ENCODE results near the gene BIRC2.
"Not testable (repeated sequence)": the region's sequence is repeated elsewhere in the genome, so short reads cannot be mapped to it uniquely, and the experiment has no call there.

BIRC2 gene

GRCh38 chr11:102346748-102347461 lies at the start of gene BIRC2:
Gene BIRC2, plus strand, starts transcription at chr11:102347214. Its CDS starts 2,641 bp downstream, at chr11:102349855.
- peak within 1 kb of the TSS; percentile 96 for H2AFZ ChIP-seq (ENCODE audit: low read depth, low read length)
- peak within 1 kb of the TSS; percentile 61 for H3K4me3 ChIP-seq (ENCODE audit: low read length)
- H3K9me3 ChIP-seq (ENCODE audit: low read length), result no peaks in the 10 kb centered on the region
- peaks cover 3% of the 10 kb centered on the region for H3K36me3 ChIP-seq (ENCODE audit: insufficient read depth, low read length)
- H3K4me1 ChIP-seq (ENCODE audit: insufficient read depth, low read length), result peaks cover 30% of the 10 kb centered on the region
- no peaks in the 10 kb centered on the region for H3K27me3 ChIP-seq (ENCODE audit: insufficient read depth, low read length)

GRCh38 chr11:102300837-102301236 lies 46.2 kb upstream of the BIRC2 start:
- not testable (repeated sequence) for H3K4me3 ChIP-seq (ENCODE audit: low read length); H3K36me3 ChIP-seq (ENCODE audit: insufficient read depth, low read length); H3K27me3 ChIP-seq (ENCODE audit: insufficient read depth, low read length); H3K9me3 ChIP-seq (ENCODE audit: low read length); H3K4me1 ChIP-seq (ENCODE audit: insufficient read depth, low read length); H2AFZ ChIP-seq (ENCODE audit: low read depth, low read length)

- Histone ChIP-seq H3K27me3 (ENCODE audit: insufficient read depth, low read length) (no peaks in the 10 kb centered on the region), H3K9me3 (ENCODE audit: low read length) (no peaks in the 10 kb centered on the region), H3K4me3 (ENCODE audit: low read length) (no peak overlapping the region), H2AFZ (ENCODE audit: low read depth, low read length) (no peak overlapping the region), H3K36me3 (ENCODE audit: insufficient read depth, low read length) (no peaks in the 10 kb centered on the region), H3K4me1 (ENCODE audit: insufficient read depth, low read length) (no peaks in the 10 kb centered on the region)
Measured at GRCh38 chr11:102302241-102302640, 44.8 kb upstream of the BIRC2 start.

GRCh38 chr11:102304686-102305085 lies 42.3 kb upstream of the BIRC2 start:
- no peaks in the 10 kb centered on the region for H3K4me1 ChIP-seq (ENCODE audit: insufficient read depth, low read length)
- no peak overlapping the region for H3K4me3 ChIP-seq (ENCODE audit: low read length)
- H3K36me3 ChIP-seq (ENCODE audit: insufficient read depth, low read length), result no peaks in the 10 kb centered on the region
- H3K27me3 ChIP-seq (ENCODE audit: insufficient read depth, low read length), result no peaks in the 10 kb centered on the region
- H2AFZ ChIP-seq (ENCODE audit: low read depth, low read length), result no peak overlapping the region
- no peaks in the 10 kb centered on the region for H3K9me3 ChIP-seq (ENCODE audit: low read length)

- Histone ChIP-seq H3K36me3 (ENCODE audit: insufficient read depth, low read length) (no peaks in the 10 kb centered on the region), H3K9me3 (ENCODE audit: low read length) (no peaks in the 10 kb centered on the region), H3K4me1 (ENCODE audit: insufficient read depth, low read length) (no peaks in the 10 kb centered on the region), H2AFZ (ENCODE audit: low read depth, low read length) (no peak overlapping the region), H3K4me3 (ENCODE audit: low read length) (no peak overlapping the region), H3K27me3 (ENCODE audit: insufficient read depth, low read length) (no peaks in the 10 kb centered on the region)
Measured at GRCh38 chr11:102305352-102306047, 41.5 kb upstream of the BIRC2 start.

GRCh38 chr11:102306048-102306597 lies 40.9 kb upstream of the BIRC2 start:
- Histone ChIP-seq H3K9me3 (ENCODE audit: low read length) (no peaks in the 10 kb centered on the region), H3K27me3 (ENCODE audit: insufficient read depth, low read length) (no peaks in the 10 kb centered on the region), H3K4me1 (ENCODE audit: insufficient read depth, low read length) (no peaks in the 10 kb centered on the region), H2AFZ (ENCODE audit: low read depth, low read length) (no peak overlapping the region), H3K36me3 (ENCODE audit: insufficient read depth, low read length) (no peaks in the 10 kb centered on the region), H3K4me3 (ENCODE audit: low read length) (no peak overlapping the region)

- no peak overlapping the region for H3K4me3 ChIP-seq (ENCODE audit: low read length)
- H3K4me1 ChIP-seq (ENCODE audit: insufficient read depth, low read length), result no peaks in the 10 kb centered on the region
- H3K36me3 ChIP-seq (ENCODE audit: insufficient read depth, low read length), result no peaks in the 10 kb centered on the region
- H3K27me3 ChIP-seq (ENCODE audit: insufficient read depth, low read length), result no peaks in the 10 kb centered on the region
- no peaks in the 10 kb centered on the region for H3K9me3 ChIP-seq (ENCODE audit: low read length)
- no peak overlapping the region for H2AFZ ChIP-seq (ENCODE audit: low read depth, low read length)
Measured at GRCh38 chr11:102306817-102307726, 39.9 kb upstream of the BIRC2 start.

- Histone ChIP-seq H3K27me3 (ENCODE audit: insufficient read depth, low read length) (no peaks in the 10 kb centered on the region), H3K4me1 (ENCODE audit: insufficient read depth, low read length) (no peaks in the 10 kb centered on the region), H3K36me3 (ENCODE audit: insufficient read depth, low read length) (no peaks in the 10 kb centered on the region), H2AFZ (ENCODE audit: low read depth, low read length) (no peak overlapping the region), H3K9me3 (ENCODE audit: low read length) (no peaks in the 10 kb centered on the region), H3K4me3 (ENCODE audit: low read length) (no peak overlapping the region)
Measured at GRCh38 chr11:102307727-102308038, 39.3 kb upstream of the BIRC2 start.

- Histone ChIP-seq H3K36me3 (ENCODE audit: insufficient read depth, low read length) (no peaks in the 10 kb centered on the region), H3K27me3 (ENCODE audit: insufficient read depth, low read length) (no peaks in the 10 kb centered on the region), H3K9me3 (ENCODE audit: low read length) (no peaks in the 10 kb centered on the region), H3K4me3 (ENCODE audit: low read length) (no peak overlapping the region), H3K4me1 (ENCODE audit: insufficient read depth, low read length) (no peaks in the 10 kb centered on the region), H2AFZ (ENCODE audit: low read depth, low read length) (no peak overlapping the region)
Measured at GRCh38 chr11:102309621-102310541, 37.1 kb upstream of the BIRC2 start.

GRCh38 chr11:102312667-102313066 lies 34.3 kb upstream of the BIRC2 start:
- Histone ChIP-seq H3K4me3 (ENCODE audit: low read length) (no peak overlapping the region), H3K27me3 (ENCODE audit: insufficient read depth, low read length) (peaks cover 4% of the 10 kb centered on the region), H3K9me3 (ENCODE audit: low read length) (no peaks in the 10 kb centered on the region), H3K4me1 (ENCODE audit: insufficient read depth, low read length) (no peaks in the 10 kb centered on the region), H2AFZ (ENCODE audit: low read depth, low read length) (no peak overlapping the region), H3K36me3 (ENCODE audit: insufficient read depth, low read length) (no peaks in the 10 kb centered on the region)

- Histone ChIP-seq H3K4me1 (ENCODE audit: insufficient read depth, low read length) (no peaks in the 10 kb centered on the region), H3K36me3 (ENCODE audit: insufficient read depth, low read length) (no peaks in the 10 kb centered on the region), H2AFZ (ENCODE audit: low read depth, low read length) (no peak overlapping the region), H3K27me3 (ENCODE audit: insufficient read depth, low read length) (peaks cover 4% of the 10 kb centered on the region), H3K4me3 (ENCODE audit: low read length) (no peak overlapping the region), H3K9me3 (ENCODE audit: low read length) (no peaks in the 10 kb centered on the region)
Measured at GRCh38 chr11:102313238-102313940, 33.6 kb upstream of the BIRC2 start.

GRCh38 chr11:102314784-102315183 lies 32.2 kb upstream of the BIRC2 start:
- Histone ChIP-seq H3K9me3 (ENCODE audit: low read length) (no peaks in the 10 kb centered on the region), H3K36me3 (ENCODE audit: insufficient read depth, low read length) (no peaks in the 10 kb centered on the region), H3K4me1 (ENCODE audit: insufficient read depth, low read length) (no peaks in the 10 kb centered on the region), H3K27me3 (ENCODE audit: insufficient read depth, low read length) (peaks cover 4% of the 10 kb centered on the region), H2AFZ (ENCODE audit: low read depth, low read length) (no peak overlapping the region), H3K4me3 (ENCODE audit: low read length) (no peak overlapping the region)

Data from neuron (in vitro differentiated cells).